Peyer's patch (tissue), 4 donors: ENCODE data around the gene NKX6-1. TPM values are rescaled to one million over a fixed set of nuclear protein-coding genes. Genes with fewer than 3 reads are reported as not detected.
A peak's percentile ranks its signal among the peaks of the same experiment; 100 is the strongest.

ENCODE experiments used
- DNase-seq, 3 donors: peaks; one replicate each; pipeline ENCODE4 v3.0.0-alpha.2; 2017 to 2019
- H3K27ac ChIP-seq, 4 donors: fragments of 200-600 bp; sonication (generic); one replicate each; pipeline ENCODE4 v1.5.1; 2016 to 2019
- H3K27me3 ChIP-seq, 2 donors: fragments of 200-600 bp; sonication (generic); one replicate each; pipeline ENCODE4 v1.5.1; 2019
- H3K36me3 ChIP-seq, 3 donors: fragments of 200-600 bp; sonication (generic); one replicate each; pipeline ENCODE4 v1.5.1; 2016 to 2019
- H3K4me1 ChIP-seq, 4 donors: fragments of 200-600 bp; sonication (generic); one replicate each; pipeline ENCODE4 v1.5.1; 2016 to 2019
- H3K4me3 ChIP-seq, 4 donors: fragments of 200-600 bp; sonication (generic); 1 replicate in 3 of 4; 2 replicates in 1 of 4; pipeline ENCODE4 v1.5.1; 2016 to 2019; ENCODE audit warnings: mild to moderate bottlenecking in 1 of 4
- H3K9me3 ChIP-seq, 4 donors: fragments of 200-600 bp; sonication (generic); one replicate each; pipeline ENCODE4 v1.5.1; 2016 to 2019; ENCODE audit warnings: mild to moderate bottlenecking in 1 of 4
- POLR2A ChIP-seq, 2 donors: fragments of 450-650 bp; IDR thresholded peaks; one replicate each; pipeline ENCODE4 v1.5.1; 2017; ENCODE audit warnings: antibody characterized with exemption in 2 of 2, mild to moderate bottlenecking in 2 of 2, moderate library complexity in 2 of 2
- total RNA-seq, 4 donors: library from RNA; depleted of rRNA; stranded (reverse); fragments of >200 nt; gene quantifications; one replicate each; pipeline ENCODE4 v1.1.0, GENCODE V29; 2016
- TF ChIP-seq, protein P1 (sequence below), 6 experiments: fragments of 450-650 bp in 4 of 6; fragments of 200-600 bp in 2 of 6; sonication (generic) in 1 of 6; IDR thresholded peaks; one replicate each; pipeline ENCODE4 v1.5.1; 2017 to 2019; ENCODE audit warnings: antibody characterized with exemption in 6 of 6, mild to moderate bottlenecking in 3 of 6, moderate library complexity in 1 of 6

NKX6-1 gene
- total RNA-seq, 4 donors from 2014 or later, result not detected

- Histone ChIP-seq H3K4me3 (no peak overlapping the region), H3K4me1 (no peaks in the 10 kb centered on the region), H3K27me3 (no peaks in the 10 kb centered on the region), H3K9me3 (no peaks in the 10 kb centered on the region), H3K36me3 (no peaks in the 10 kb centered on the region), H3K27ac (no peak overlapping the region)
- TF ChIP-seq POLR2A (IDR thresholded peaks at IDR 0.05), result no peak
- TF ChIP-seq, protein P1, sequence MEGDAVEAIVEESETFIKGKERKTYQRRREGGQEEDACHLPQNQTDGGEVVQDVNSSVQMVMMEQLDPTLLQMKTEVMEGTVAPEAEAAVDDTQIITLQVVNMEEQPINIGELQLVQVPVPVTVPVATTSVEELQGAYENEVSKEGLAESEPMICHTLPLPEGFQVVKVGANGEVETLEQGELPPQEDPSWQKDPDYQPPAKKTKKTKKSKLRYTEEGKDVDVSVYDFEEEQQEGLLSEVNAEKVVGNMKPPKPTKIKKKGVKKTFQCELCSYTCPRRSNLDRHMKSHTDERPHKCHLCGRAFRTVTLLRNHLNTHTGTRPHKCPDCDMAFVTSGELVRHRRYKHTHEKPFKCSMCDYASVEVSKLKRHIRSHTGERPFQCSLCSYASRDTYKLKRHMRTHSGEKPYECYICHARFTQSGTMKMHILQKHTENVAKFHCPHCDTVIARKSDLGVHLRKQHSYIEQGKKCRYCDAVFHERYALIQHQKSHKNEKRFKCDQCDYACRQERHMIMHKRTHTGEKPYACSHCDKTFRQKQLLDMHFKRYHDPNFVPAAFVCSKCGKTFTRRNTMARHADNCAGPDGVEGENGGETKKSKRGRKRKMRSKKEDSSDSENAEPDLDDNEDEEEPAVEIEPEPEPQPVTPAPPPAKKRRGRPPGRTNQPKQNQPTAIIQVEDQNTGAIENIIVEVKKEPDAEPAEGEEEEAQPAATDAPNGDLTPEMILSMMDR (IDR thresholded peaks at IDR 0.05), result no peak
- DNase-seq, result no peak
Observed at GRCh38 chr4:84511703-84512102, 12.6 kb upstream of the NKX6-1 start.

DNA sequence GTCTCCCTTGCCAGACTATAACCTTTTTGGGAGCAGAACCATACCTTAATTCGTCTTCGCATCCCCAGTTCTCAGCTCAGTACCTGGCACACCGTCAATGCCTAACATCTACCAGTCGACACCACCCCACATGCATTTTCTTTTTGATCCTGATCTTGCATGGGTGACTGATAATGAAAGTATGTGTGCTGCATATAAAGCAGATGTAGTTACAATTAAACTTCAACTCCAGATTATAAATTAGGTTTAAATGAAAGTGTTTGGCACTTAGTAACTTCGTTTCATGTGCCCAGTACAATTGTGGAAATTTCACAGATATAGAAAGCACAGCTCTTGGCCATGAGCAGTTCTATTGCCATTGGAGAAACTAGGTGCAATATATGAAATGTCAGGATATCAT lies 8.8 kb upstream of the NKX6-1 start:
- DNase-seq, result no peak
- no peak overlapping the region for H3K4me3 ChIP-seq
- H3K36me3 ChIP-seq, result no peaks in the 10 kb centered on the region
- no peaks in the 10 kb centered on the region for H3K9me3 ChIP-seq
- TF ChIP-seq, protein P1 (IDR thresholded peaks at IDR 0.05), result no peak
- TF ChIP-seq POLR2A (IDR thresholded peaks at IDR 0.05), result no peak
- no peaks in the 10 kb centered on the region for H3K4me1 ChIP-seq
- no peak overlapping the region for H3K27ac ChIP-seq
- peaks cover 0 to 4% of the 10 kb centered on the region in 2 donors for H3K27me3 ChIP-seq

DNA sequence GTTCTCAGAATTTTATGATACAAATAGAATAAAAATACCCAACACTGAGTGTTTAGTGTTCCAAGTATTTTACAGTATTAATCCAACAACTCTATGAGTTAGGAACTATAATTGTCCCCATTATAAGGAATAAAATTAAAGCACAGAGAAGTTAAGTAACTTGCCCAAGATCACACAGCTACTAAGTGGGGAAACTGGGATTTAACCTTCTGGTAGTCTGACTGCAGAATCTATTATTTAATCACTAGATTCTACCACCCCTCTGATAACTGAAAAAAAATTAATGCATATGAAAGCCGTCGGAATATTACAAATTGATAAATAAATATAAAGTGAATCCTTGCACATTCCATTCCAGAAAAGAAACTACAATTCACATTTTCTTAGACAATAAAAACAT lies 5.7 kb upstream of the NKX6-1 start:
- no peak overlapping the region for H3K27ac ChIP-seq
- no peak for DNase-seq
- peaks cover 0 to 36% of the 10 kb centered on the region in 2 donors for H3K27me3 ChIP-seq

GRCh38 chr4:84503495-84504437 lies 4.7 kb upstream of the NKX6-1 start:
- TF ChIP-seq POLR2A (IDR thresholded peaks at IDR 0.05), result no peak
- TF ChIP-seq, protein P1 (IDR thresholded peaks at IDR 0.05), result peak in 4 of 6 experiments; percentile 37 to 71 (median 62)
- Histone ChIP-seq H3K27me3 (peaks cover 0 to 46% of the 10 kb centered on the region in 2 donors), H3K9me3 (no peaks in the 10 kb centered on the region), H3K4me3 (no peak overlapping the region), H3K36me3 (no peaks in the 10 kb centered on the region), H3K4me1 (peaks cover 0 to 10% (median 0%) of the 10 kb centered on the region in 4 donors), H3K27ac (no peak overlapping the region)
- DNase-seq, result no peak

More for the DNA sequence above, 5.7 kb upstream of the NKX6-1 start:
- Histone ChIP-seq H3K36me3 (no peaks in the 10 kb centered on the region), H3K4me1 (no peaks in the 10 kb centered on the region), H3K9me3 (no peaks in the 10 kb centered on the region), H3K4me3 (no peak overlapping the region)
- no peak for TF ChIP-seq POLR2A (IDR thresholded peaks at IDR 0.05)
- TF ChIP-seq, protein P1 (IDR thresholded peaks at IDR 0.05), result no peak

DNA sequence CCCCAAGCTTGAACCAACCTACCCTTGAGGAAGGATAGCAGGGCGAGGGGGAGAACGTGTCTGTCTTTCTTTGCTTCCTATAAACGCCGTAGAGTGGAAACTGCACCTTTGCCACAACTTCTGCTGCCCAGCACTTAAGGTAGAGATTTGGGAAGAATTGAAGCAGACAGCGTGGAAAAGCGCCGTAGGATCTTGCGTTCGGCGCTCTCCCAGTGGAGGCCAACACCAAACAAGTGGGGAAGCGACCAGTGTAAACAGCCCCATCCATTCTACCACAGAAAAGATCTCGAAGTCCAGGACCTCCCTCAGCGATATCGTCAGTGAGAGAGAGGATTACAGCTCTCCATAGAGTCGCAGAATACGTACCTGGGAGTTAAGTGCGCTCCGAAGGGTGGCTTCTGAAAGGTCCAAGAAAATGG lies 3.9 kb upstream of the NKX6-1 start:
- no peaks in the 10 kb centered on the region for H3K36me3 ChIP-seq
- TF ChIP-seq, protein P1 (IDR thresholded peaks at IDR 0.05), result no peak
- TF ChIP-seq POLR2A (IDR thresholded peaks at IDR 0.05), result no peak
- no peak overlapping the region for H3K27ac ChIP-seq
- H3K9me3 ChIP-seq, result no peaks in the 10 kb centered on the region
- H3K27me3 ChIP-seq, result peaks cover 0 to 54% of the 10 kb centered on the region in 2 donors
- no peak for DNase-seq
- no peak overlapping the region for H3K4me3 ChIP-seq
- H3K4me1 ChIP-seq, result peaks cover 0 to 18% (median 1%) of the 10 kb centered on the region in 4 donors
